IgD-negative memory B cell (primary cell): ENCODE results near the gene KCNH1. TPM values are rescaled to one million over a fixed set of nuclear protein-coding genes. Genes with fewer than 3 reads are reported as not detected.

Experiments used
- H3K27ac Mint-ChIP-seq, 3 donors: one replicate each; pipeline ENCODE4 v1.8.0; 2020 to 2022; ENCODE audit warnings: mild to moderate bottlenecking in 3 of 3, mixed read lengths in 3 of 3, moderate library complexity in 1 of 3
- H3K27me3 Mint-ChIP-seq: one replicate; pipeline ENCODE4 v1.8.0; 2021; ENCODE audit warnings: mixed read lengths
- H3K36me3 Mint-ChIP-seq: one replicate; pipeline ENCODE4 v1.8.0; 2020; ENCODE audit warnings: mild to moderate bottlenecking, mixed read lengths
- H3K4me1 Mint-ChIP-seq, 3 donors: one replicate each; pipeline ENCODE4 v1.8.0; 2020 to 2022; ENCODE audit warnings: mixed read lengths in 3 of 3, mild to moderate bottlenecking in 1 of 3
- H3K4me3 Mint-ChIP-seq, 4 donors: one replicate each; pipeline ENCODE4 v1.8.0; 2020 to 2022; ENCODE audit warnings: mild to moderate bottlenecking in 4 of 4, mixed read lengths in 4 of 4, moderate library complexity in 3 of 4
- H3K9me3 Mint-ChIP-seq, 3 donors: one replicate each; pipeline ENCODE4 v1.8.0; 2020 to 2021; ENCODE audit warnings: mixed read lengths in 3 of 3, mild to moderate bottlenecking in 1 of 3
- polyA plus RNA-seq: library from polyadenylated mRNA; unstranded; fragments of 300-500 nt; fragmentation: Illumina TruSeq; gene quantifications from one replicate; pipeline ENCODE4 v1.2.3, GENCODE V29; 2021

Gene KCNH1
- polyA plus RNA-seq, 1 donor from 2014 or later, result 0.14 TPM

- Mint-ChIP-seq H3K4me1 (peaks cover 0 to 2% (median 0%) of the 10 kb centered on the region in 3 donors), H3K36me3 (peaks cover 1% of the 10 kb centered on the region), H3K27me3 (peaks cover 10% of the 10 kb centered on the region), H3K4me3 (no peak overlapping the region), H3K9me3 (no peaks in the 10 kb centered on the region), H3K27ac (no peak overlapping the region)
Measured at GRCh38 chr1:210907251-210907805, 226.6 kb downstream of the KCNH1 start.

- peaks cover 3% of the 10 kb centered on the region for H3K36me3 Mint-ChIP-seq
- peaks cover 9% of the 10 kb centered on the region for H3K27me3 Mint-ChIP-seq
- no peak overlapping the region for H3K27ac Mint-ChIP-seq
- no peak overlapping the region for H3K4me3 Mint-ChIP-seq
- H3K9me3 Mint-ChIP-seq, result no peaks in the 10 kb centered on the region
- no peaks in the 10 kb centered on the region for H3K4me1 Mint-ChIP-seq
Measured at GRCh38 chr1:210905944-210906453, 227.9 kb downstream of the KCNH1 start.

GRCh38 chr1:210905365-210905904 is 228.5 kb downstream of the KCNH1 start:
- no peak overlapping the region for H3K4me3 Mint-ChIP-seq
- no peaks in the 10 kb centered on the region for H3K9me3 Mint-ChIP-seq
- H3K36me3 Mint-ChIP-seq, result peaks cover 3% of the 10 kb centered on the region
- H3K27me3 Mint-ChIP-seq, result peaks cover 9% of the 10 kb centered on the region
- H3K4me1 Mint-ChIP-seq, result no peaks in the 10 kb centered on the region
- no peak overlapping the region for H3K27ac Mint-ChIP-seq

GRCh38 chr1:210901981-210902770 is 231.8 kb downstream of the KCNH1 start:
- Mint-ChIP-seq H3K9me3 (no peaks in the 10 kb centered on the region), H3K36me3 (peaks cover 3% of the 10 kb centered on the region), H3K27me3 (peaks cover 9% of the 10 kb centered on the region), H3K4me3 (no peak overlapping the region), H3K27ac (no peak overlapping the region), H3K4me1 (no peaks in the 10 kb centered on the region)

GRCh38 chr1:210900820-210901219 is 233.1 kb downstream of the KCNH1 start:
- H3K27ac Mint-ChIP-seq, result no peak overlapping the region
- peaks cover 5% of the 10 kb centered on the region for H3K27me3 Mint-ChIP-seq
- H3K4me3 Mint-ChIP-seq, result no peak overlapping the region
- H3K4me1 Mint-ChIP-seq, result no peaks in the 10 kb centered on the region
- peaks cover 3% of the 10 kb centered on the region for H3K36me3 Mint-ChIP-seq
- H3K9me3 Mint-ChIP-seq, result peaks cover 0 to 3% (median 0%) of the 10 kb centered on the region in 3 donors

GRCh38 chr1:210900079-210900478 is 233.9 kb downstream of the KCNH1 start:
- peaks cover 5% of the 10 kb centered on the region for H3K27me3 Mint-ChIP-seq
- H3K4me1 Mint-ChIP-seq, result no peaks in the 10 kb centered on the region
- H3K9me3 Mint-ChIP-seq, result peaks cover 0 to 3% (median 2%) of the 10 kb centered on the region in 3 donors
- no peak overlapping the region for H3K27ac Mint-ChIP-seq
- no peak overlapping the region for H3K4me3 Mint-ChIP-seq
- peaks cover 3% of the 10 kb centered on the region for H3K36me3 Mint-ChIP-seq

GRCh38 chr1:210899676-210900075 is 234.3 kb downstream of the KCNH1 start:
- no peak overlapping the region for H3K4me3 Mint-ChIP-seq
- H3K27me3 Mint-ChIP-seq, result peaks cover 5% of the 10 kb centered on the region
- H3K4me1 Mint-ChIP-seq, result no peaks in the 10 kb centered on the region
- H3K36me3 Mint-ChIP-seq, result peaks cover 3% of the 10 kb centered on the region
- no peak overlapping the region for H3K27ac Mint-ChIP-seq
- peaks cover 0 to 3% (median 2%) of the 10 kb centered on the region in 3 donors for H3K9me3 Mint-ChIP-seq

- Mint-ChIP-seq H3K27ac (no peak overlapping the region), H3K4me1 (no peaks in the 10 kb centered on the region), H3K27me3 (peaks cover 3% of the 10 kb centered on the region), H3K9me3 (peaks cover 4 to 7% (median 5%) of the 10 kb centered on the region in 3 donors), H3K36me3 (peaks cover 3% of the 10 kb centered on the region), H3K4me3 (no peak overlapping the region)
Measured at GRCh38 chr1:210898473-210898872, 235.5 kb downstream of the KCNH1 start.

- H3K27ac Mint-ChIP-seq, result no peak overlapping the region
- H3K27me3 Mint-ChIP-seq, result peaks cover 4% of the 10 kb centered on the region
- no peak overlapping the region for H3K4me3 Mint-ChIP-seq
- H3K9me3 Mint-ChIP-seq, result peaks cover 0 to 10% (median 5%) of the 10 kb centered on the region in 3 donors
- H3K4me1 Mint-ChIP-seq, result no peaks in the 10 kb centered on the region
- H3K36me3 Mint-ChIP-seq, result no peaks in the 10 kb centered on the region
Measured at GRCh38 chr1:210883821-210884220, 250.1 kb downstream of the KCNH1 start.

GRCh38 chr1:210882414-210883221 is 251.3 kb downstream of the KCNH1 start:
- Mint-ChIP-seq H3K9me3 (peaks cover 0 to 5% (median 3%) of the 10 kb centered on the region in 3 donors), H3K4me3 (no peak overlapping the region), H3K36me3 (no peaks in the 10 kb centered on the region), H3K4me1 (no peaks in the 10 kb centered on the region), H3K27ac (no peak overlapping the region), H3K27me3 (peaks cover 4% of the 10 kb centered on the region)

- Mint-ChIP-seq H3K27me3 (peaks cover 1% of the 10 kb centered on the region), H3K4me1 (no peaks in the 10 kb centered on the region), H3K4me3 (no peak overlapping the region), H3K36me3 (no peaks in the 10 kb centered on the region), H3K27ac (no peak overlapping the region), H3K9me3 (peaks cover 0 to 3% (median 2%) of the 10 kb centered on the region in 3 donors)
Measured at GRCh38 chr1:210878564-210878963, 255.4 kb downstream of the KCNH1 start.

GRCh38 chr1:210876275-210876674 is 257.7 kb downstream of the KCNH1 start:
- Mint-ChIP-seq H3K27ac (no peak overlapping the region), H3K36me3 (no peaks in the 10 kb centered on the region), H3K4me1 (no peaks in the 10 kb centered on the region), H3K9me3 (peaks cover 2 to 5% (median 4%) of the 10 kb centered on the region in 3 donors), H3K27me3 (peaks cover 1% of the 10 kb centered on the region), H3K4me3 (no peak overlapping the region)

- peaks cover 11 to 19% (median 13%) of the 10 kb centered on the region in 3 donors for H3K9me3 Mint-ChIP-seq
- peaks cover 2% of the 10 kb centered on the region for H3K27me3 Mint-ChIP-seq
- H3K4me3 Mint-ChIP-seq, result no peak overlapping the region
- H3K4me1 Mint-ChIP-seq, result no peaks in the 10 kb centered on the region
- H3K27ac Mint-ChIP-seq, result no peak overlapping the region
- H3K36me3 Mint-ChIP-seq, result no peaks in the 10 kb centered on the region
Measured at GRCh38 chr1:210866532-210866931, 267.4 kb downstream of the KCNH1 start.

GRCh38 chr1:210857705-210858104 is 276.2 kb downstream of the KCNH1 start:
- Mint-ChIP-seq H3K4me3 (no peak overlapping the region), H3K4me1 (no peaks in the 10 kb centered on the region), H3K36me3 (no peaks in the 10 kb centered on the region), H3K9me3 (no peaks in the 10 kb centered on the region), H3K27me3 (peaks cover 3% of the 10 kb centered on the region), H3K27ac (no peak overlapping the region)

- no peaks in the 10 kb centered on the region for H3K9me3 Mint-ChIP-seq
- H3K36me3 Mint-ChIP-seq, result no peaks in the 10 kb centered on the region
- H3K4me3 Mint-ChIP-seq, result no peak overlapping the region
- peaks cover 3% of the 10 kb centered on the region for H3K27me3 Mint-ChIP-seq
- H3K4me1 Mint-ChIP-seq, result no peaks in the 10 kb centered on the region
- no peak overlapping the region for H3K27ac Mint-ChIP-seq
Measured at GRCh38 chr1:210857146-210857663, 276.7 kb downstream of the KCNH1 start.
